GM12874 (cell line): ENCODE measurements around the gene ENOX1.

Source experiments
- TF ChIP-seq, protein P1 (sequence below): IDR thresholded peaks from 2 replicates; pipeline ENCODE4 v1.5.1; 2011; ENCODE audit warnings: low read depth, mild to moderate bottlenecking, control low read depth, low read length, moderate library complexity; ENCODE audit not compliant: insufficient read depth

The ENOX1 gene

GRCh38 chr13:43222086-43222485 is 564.7 kb downstream of the ENOX1 start:
- TF ChIP-seq, protein P1, sequence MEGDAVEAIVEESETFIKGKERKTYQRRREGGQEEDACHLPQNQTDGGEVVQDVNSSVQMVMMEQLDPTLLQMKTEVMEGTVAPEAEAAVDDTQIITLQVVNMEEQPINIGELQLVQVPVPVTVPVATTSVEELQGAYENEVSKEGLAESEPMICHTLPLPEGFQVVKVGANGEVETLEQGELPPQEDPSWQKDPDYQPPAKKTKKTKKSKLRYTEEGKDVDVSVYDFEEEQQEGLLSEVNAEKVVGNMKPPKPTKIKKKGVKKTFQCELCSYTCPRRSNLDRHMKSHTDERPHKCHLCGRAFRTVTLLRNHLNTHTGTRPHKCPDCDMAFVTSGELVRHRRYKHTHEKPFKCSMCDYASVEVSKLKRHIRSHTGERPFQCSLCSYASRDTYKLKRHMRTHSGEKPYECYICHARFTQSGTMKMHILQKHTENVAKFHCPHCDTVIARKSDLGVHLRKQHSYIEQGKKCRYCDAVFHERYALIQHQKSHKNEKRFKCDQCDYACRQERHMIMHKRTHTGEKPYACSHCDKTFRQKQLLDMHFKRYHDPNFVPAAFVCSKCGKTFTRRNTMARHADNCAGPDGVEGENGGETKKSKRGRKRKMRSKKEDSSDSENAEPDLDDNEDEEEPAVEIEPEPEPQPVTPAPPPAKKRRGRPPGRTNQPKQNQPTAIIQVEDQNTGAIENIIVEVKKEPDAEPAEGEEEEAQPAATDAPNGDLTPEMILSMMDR, result no peak

- TF ChIP-seq, protein P1, result no peak
These were observed 565.2 kb downstream of the ENOX1 start for GRCh38 chr13:43221611-43222010.

DNA sequence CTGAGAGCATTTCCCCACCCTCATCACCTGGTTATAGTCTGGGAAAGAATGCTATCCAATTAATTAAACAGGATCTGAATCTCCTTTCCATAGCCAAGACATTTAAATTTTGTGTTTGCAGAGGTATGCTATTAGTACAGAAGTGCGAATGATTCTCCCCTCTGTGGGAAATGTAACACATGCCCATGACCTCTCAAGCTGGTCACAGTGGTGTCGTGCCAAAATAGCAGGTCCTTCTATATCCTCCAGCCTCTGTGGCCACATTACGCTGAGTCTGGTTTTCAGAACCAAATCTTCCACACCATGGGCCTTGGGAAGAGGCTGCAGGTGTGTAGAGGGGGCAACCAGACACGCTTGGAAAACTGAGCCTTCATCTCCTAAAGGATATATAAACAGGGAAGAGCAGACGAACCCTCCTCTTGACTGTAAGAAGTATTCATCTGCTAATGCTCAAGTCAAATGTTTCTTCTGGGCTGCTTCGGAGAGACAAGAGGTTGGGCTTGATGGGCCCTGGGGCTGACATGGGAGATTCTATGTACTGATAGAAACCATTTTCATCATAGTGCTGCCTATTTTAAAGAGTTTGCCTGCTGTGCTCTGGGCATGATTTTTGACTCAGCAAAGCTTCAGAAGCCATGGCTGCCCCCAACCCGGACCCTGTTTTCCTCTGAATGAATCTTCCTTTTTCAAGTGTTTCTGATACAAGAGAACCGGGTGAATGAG is 565.7 kb downstream of the ENOX1 start:
- TF ChIP-seq, protein P1, result no peak

DNA sequence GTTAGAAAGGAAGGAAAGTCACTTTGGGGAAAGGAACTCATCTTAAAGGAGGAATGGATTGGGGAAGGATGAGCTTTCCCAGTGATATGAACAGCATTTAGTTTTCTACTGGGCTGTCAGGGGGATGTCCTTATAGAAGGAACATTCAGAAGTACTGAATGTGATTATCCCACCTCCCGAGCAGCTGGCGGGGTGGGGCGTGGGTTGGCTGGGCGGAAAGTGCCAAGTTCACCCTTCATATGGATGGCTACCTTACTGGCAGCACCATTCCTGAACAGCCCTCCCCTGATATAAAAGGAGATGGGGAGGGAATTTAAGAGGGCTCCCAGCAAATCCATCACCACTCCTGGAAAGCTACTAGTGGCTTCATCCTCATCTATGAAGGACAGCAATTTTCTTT is 572.6 kb downstream of the ENOX1 start:
- TF ChIP-seq, protein P1, result no peak

DNA sequence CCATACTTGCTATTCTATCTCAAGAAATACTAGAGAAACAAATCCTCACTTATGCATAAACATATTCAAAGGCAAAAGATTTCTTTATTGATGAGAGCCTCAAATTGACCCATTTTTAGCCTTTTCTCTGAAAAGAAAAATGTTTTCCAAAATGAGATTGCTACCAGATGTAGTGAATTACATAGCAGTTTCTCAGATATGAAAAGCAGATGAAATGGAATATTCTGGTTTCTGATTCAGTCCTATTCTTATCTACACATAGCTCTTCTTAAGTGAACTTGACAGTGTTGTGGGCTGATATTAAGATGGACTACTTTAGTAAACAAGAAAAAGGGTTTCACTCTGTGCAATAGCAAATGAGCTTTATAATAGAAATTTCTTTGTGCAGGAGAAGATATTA is 579.9 kb downstream of the ENOX1 start:
- TF ChIP-seq, protein P1, result no peak

- TF ChIP-seq, protein P1, result no peak
These were observed 581.4 kb downstream of the ENOX1 start for GRCh38 chr13:43205416-43205815.

- TF ChIP-seq, protein P1, result no peak
These were observed 582.2 kb downstream of the ENOX1 start for GRCh38 chr13:43204591-43204990.

GRCh38 chr13:43203781-43204180 is 583.0 kb downstream of the ENOX1 start:
- TF ChIP-seq, protein P1, result no peak
